ENCODE data around the gene GPR61.

GPR61 gene

DNA sequence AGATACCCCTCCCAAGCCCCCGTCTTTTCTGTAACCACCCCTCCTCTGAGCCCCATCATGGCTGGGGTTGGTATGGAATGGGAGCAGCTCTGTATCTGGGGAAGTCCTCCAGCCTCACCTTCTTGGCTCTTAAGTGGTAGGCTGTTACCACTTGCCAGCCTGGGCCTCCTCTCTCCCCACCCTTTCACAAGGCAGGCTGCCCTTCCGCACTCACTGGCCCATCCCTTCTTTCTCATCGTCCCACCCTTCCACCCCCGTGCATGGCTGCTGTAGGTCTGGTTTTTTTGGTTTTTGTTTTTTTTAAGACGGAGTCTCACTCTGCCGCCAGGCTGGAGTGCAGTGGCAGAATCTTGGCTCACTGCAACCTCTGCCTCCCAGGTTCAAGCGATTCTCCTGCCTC is 40.6 kb upstream of the GPR61 start:
- Histone ChIP-seq H3K9ac (ENCODE audit: low read depth, low read length) (no peak overlapping the region), H3K36me3 (ENCODE audit: insufficient read depth, low read depth, low read length) (0 out of 2 replicates have a peak, but pooled peaks cover 6% of the 10 kb centered on the region), H3K27ac (ENCODE audit: low read length) (no peak overlapping the region), H3K9me3 (ENCODE audit: insufficient read depth, low read depth, low read length) (no peaks in the 10 kb centered on the region), H3K27me3 (ENCODE audit: insufficient read depth, low read length) (no peaks in the 10 kb centered on the region), H3K4me1 (ENCODE audit: insufficient read depth, low read length) (peaks cover 3% of the 10 kb centered on the region), H3K4me3 (ENCODE audit: low read length) (no peak overlapping the region)

DNA sequence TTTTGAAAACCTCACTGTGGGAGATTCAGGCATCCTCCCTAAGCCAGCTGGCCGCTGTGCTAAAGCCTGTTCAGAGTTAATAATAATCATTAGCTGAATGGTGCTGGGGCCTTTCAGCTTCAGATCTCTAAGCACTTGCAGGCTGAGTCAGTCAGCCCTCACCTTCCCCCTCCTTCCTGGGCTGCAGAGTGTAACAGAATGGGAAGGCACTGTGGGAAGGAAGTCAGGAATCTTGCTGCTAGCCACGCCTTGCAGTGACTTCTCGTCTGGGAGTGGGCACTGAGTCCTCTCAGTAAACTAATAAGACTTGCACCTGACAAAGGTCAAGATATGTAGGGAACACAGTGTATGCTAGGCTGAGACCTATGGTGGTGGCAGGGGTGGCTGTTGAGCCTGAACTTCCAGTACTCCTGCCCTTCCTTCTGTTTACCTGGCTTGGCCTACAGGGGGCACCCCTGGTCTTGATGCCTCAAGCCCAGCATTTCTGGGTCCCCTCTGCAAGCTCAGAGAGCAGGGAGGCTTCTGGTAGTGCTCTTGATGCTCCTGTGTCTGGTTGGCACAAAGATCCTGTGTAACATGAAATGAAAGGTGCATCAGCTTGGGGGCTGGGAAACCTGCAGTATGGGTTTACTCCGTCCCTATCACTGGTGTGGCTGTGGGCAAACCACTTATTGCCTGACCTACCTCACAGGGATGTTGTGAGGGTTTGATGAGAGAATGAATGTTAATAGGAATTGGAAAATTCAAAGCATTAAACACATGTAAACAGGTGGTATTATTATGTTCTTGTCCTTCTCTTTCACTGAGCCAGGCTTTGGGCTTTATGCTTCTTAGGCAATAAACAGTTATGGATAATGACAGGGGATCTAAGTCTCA is 39.8 kb upstream of the GPR61 start:
- no peaks in the 10 kb centered on the region for H3K9me3 ChIP-seq (ENCODE audit: insufficient read depth, low read depth, low read length)
- 0 out of 2 replicates have a peak, but pooled peaks cover 6% of the 10 kb centered on the region for H3K36me3 ChIP-seq (ENCODE audit: insufficient read depth, low read depth, low read length)
- H3K4me3 ChIP-seq (ENCODE audit: low read length), result no peak overlapping the region
- H3K27me3 ChIP-seq (ENCODE audit: insufficient read depth, low read length), result no peaks in the 10 kb centered on the region
- no peak overlapping the region for H3K27ac ChIP-seq (ENCODE audit: low read length)
- peaks cover 3% of the 10 kb centered on the region for H3K4me1 ChIP-seq (ENCODE audit: insufficient read depth, low read length)
- no peak overlapping the region for H3K9ac ChIP-seq (ENCODE audit: low read depth, low read length)

DNA sequence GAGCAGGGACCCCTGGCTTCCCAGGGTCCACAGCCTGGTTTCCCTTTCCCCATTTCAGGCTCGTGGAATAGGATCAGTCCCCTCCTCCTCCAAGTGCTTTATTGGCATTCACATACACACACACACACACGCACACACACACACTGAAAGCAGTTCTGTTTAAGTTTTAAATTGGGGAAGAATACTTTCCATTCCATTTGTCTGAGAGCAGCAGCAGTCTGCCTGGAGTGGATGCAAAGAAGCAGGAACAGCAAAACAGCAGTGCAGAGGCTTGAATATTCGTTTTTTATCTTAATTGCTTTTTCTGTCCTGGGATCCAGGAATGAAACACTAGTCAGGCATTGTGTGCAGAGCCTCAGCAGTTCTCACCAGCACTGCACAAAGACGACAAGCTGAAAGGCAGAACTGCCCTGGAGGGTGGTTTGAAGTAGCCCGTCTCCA is 38.7 kb upstream of the GPR61 start:
- H3K4me1 ChIP-seq (ENCODE audit: insufficient read depth, low read length), result peaks cover 3% of the 10 kb centered on the region
- H3K9ac ChIP-seq (ENCODE audit: low read depth, low read length), result no peak overlapping the region
- no peak overlapping the region for H3K27ac ChIP-seq (ENCODE audit: low read length)

GRCh38 chr1:109501644-109502363 is 37.9 kb upstream of the GPR61 start:
- Histone ChIP-seq H3K27ac (ENCODE audit: low read length) (no peak overlapping the region), H3K9me3 (ENCODE audit: insufficient read depth, low read depth, low read length) (no peaks in the 10 kb centered on the region), H3K4me1 (ENCODE audit: insufficient read depth, low read length) (peaks cover 3% of the 10 kb centered on the region), H3K4me3 (ENCODE audit: low read length) (no peak overlapping the region), H3K27me3 (ENCODE audit: insufficient read depth, low read length) (no peaks in the 10 kb centered on the region; the same call in 1 of the 2 replicates), H3K9ac (ENCODE audit: low read depth, low read length) (no peak overlapping the region), H3K36me3 (ENCODE audit: insufficient read depth, low read depth, low read length) (0 out of 2 replicates have a peak, but pooled peaks cover under 1% of the 10 kb centered on the region)

More for the DNA sequence above, 38.7 kb upstream of the GPR61 start:
- H3K4me3 ChIP-seq (ENCODE audit: low read length), result no peak overlapping the region
- H3K27me3 ChIP-seq (ENCODE audit: insufficient read depth, low read length), result no peaks in the 10 kb centered on the region
- H3K9me3 ChIP-seq (ENCODE audit: insufficient read depth, low read depth, low read length), result no peaks in the 10 kb centered on the region
- 0 out of 2 replicates have a peak, but pooled peaks cover 6% of the 10 kb centered on the region for H3K36me3 ChIP-seq (ENCODE audit: insufficient read depth, low read depth, low read length)

- no peak overlapping the region for H3K4me3 ChIP-seq (ENCODE audit: low read length)
- peaks cover 3% of the 10 kb centered on the region for H3K4me1 ChIP-seq (ENCODE audit: insufficient read depth, low read length)
- H3K9ac ChIP-seq (ENCODE audit: low read depth, low read length), result no peak overlapping the region
- no peaks in the 10 kb centered on the region for H3K9me3 ChIP-seq (ENCODE audit: insufficient read depth, low read depth, low read length)
- peaks cover under 1% of the 10 kb centered on the region; the same call in 1 of the 2 replicates for H3K27me3 ChIP-seq (ENCODE audit: insufficient read depth, low read length)
- no peak overlapping the region for H3K27ac ChIP-seq (ENCODE audit: low read length)
- no peaks in the 10 kb centered on the region for H3K36me3 ChIP-seq (ENCODE audit: insufficient read depth, low read depth, low read length)
These were observed 37.3 kb upstream of the GPR61 start for GRCh38 chr1:109502364-109502851.

- H3K27ac ChIP-seq (ENCODE audit: low read length), result no peak overlapping the region
- H3K4me1 ChIP-seq (ENCODE audit: insufficient read depth, low read length), result no peaks in the 10 kb centered on the region; the same call in 1 of the 2 replicates
- H3K27me3 ChIP-seq (ENCODE audit: insufficient read depth, low read length), result peaks cover 16% of the 10 kb centered on the region
These were observed 35.7 kb upstream of the GPR61 start for GRCh38 chr1:109503935-109504334.

GRCh38 chr1:109504974-109505373 is 34.7 kb upstream of the GPR61 start:
- Histone ChIP-seq H3K4me1 (ENCODE audit: insufficient read depth, low read length) (no peaks in the 10 kb centered on the region; the same call in 1 of the 2 replicates), H3K27ac (ENCODE audit: low read length) (no peak overlapping the region), H3K9ac (ENCODE audit: low read depth, low read length) (no peak overlapping the region), H3K36me3 (ENCODE audit: insufficient read depth, low read depth, low read length) (no peaks in the 10 kb centered on the region), H3K27me3 (ENCODE audit: insufficient read depth, low read length) (peaks cover 23% of the 10 kb centered on the region), H3K9me3 (ENCODE audit: insufficient read depth, low read depth, low read length) (no peaks in the 10 kb centered on the region), H3K4me3 (ENCODE audit: low read length) (no peak overlapping the region)

More at GRCh38 chr1:109503935-109504334, 35.7 kb upstream of the GPR61 start:
- Histone ChIP-seq H3K9ac (ENCODE audit: low read depth, low read length) (no peak overlapping the region), H3K4me3 (ENCODE audit: low read length) (no peak overlapping the region), H3K36me3 (ENCODE audit: insufficient read depth, low read depth, low read length) (no peaks in the 10 kb centered on the region), H3K9me3 (ENCODE audit: insufficient read depth, low read depth, low read length) (no peaks in the 10 kb centered on the region)

- Histone ChIP-seq H3K27me3 (ENCODE audit: insufficient read depth, low read length) (peaks cover 44% of the 10 kb centered on the region), H3K4me1 (ENCODE audit: insufficient read depth, low read length) (0 out of 2 replicates have a peak, but pooled peaks cover 2% of the 10 kb centered on the region), H3K27ac (ENCODE audit: low read length) (no peak overlapping the region)
These were observed 31.4 kb upstream of the GPR61 start for GRCh38 chr1:109508001-109508872.

GRCh38 chr1:109508873-109509175 is 30.8 kb upstream of the GPR61 start:
- Histone ChIP-seq H3K9me3 (ENCODE audit: insufficient read depth, low read depth, low read length) (no peaks in the 10 kb centered on the region), H3K27ac (ENCODE audit: low read length) (no peak overlapping the region), H3K9ac (ENCODE audit: low read depth, low read length) (no peak overlapping the region), H3K4me3 (ENCODE audit: low read length) (peak overlapping the region; percentile 89), H3K36me3 (ENCODE audit: insufficient read depth, low read depth, low read length) (no peaks in the 10 kb centered on the region), H3K4me1 (ENCODE audit: insufficient read depth, low read length) (0 out of 2 replicates have a peak, but pooled peaks cover 2% of the 10 kb centered on the region), H3K27me3 (ENCODE audit: insufficient read depth, low read length) (peaks cover 44% of the 10 kb centered on the region)

More at GRCh38 chr1:109508001-109508872, 31.4 kb upstream of the GPR61 start:
- Histone ChIP-seq H3K9ac (ENCODE audit: low read depth, low read length) (no peak overlapping the region), H3K36me3 (ENCODE audit: insufficient read depth, low read depth, low read length) (no peaks in the 10 kb centered on the region), H3K4me3 (ENCODE audit: low read length) (no peak overlapping the region), H3K9me3 (ENCODE audit: insufficient read depth, low read depth, low read length) (no peaks in the 10 kb centered on the region)

- H3K27ac ChIP-seq (ENCODE audit: low read length), result no peak within 1 kb of the TSS
- H3K9me3 ChIP-seq (ENCODE audit: insufficient read depth, low read depth, low read length), result no peaks in the 10 kb centered on the region
- H3K9ac ChIP-seq (ENCODE audit: low read depth, low read length), result peak within 1 kb of the TSS; percentile 83; the same call in 1 of the 2 replicates
- peaks cover 44% of the 10 kb centered on the region for H3K27me3 ChIP-seq (ENCODE audit: insufficient read depth, low read length)
- peak within 1 kb of the TSS; percentile 89 for H3K4me3 ChIP-seq (ENCODE audit: low read length)
- H3K36me3 ChIP-seq (ENCODE audit: insufficient read depth, low read depth, low read length), result no peaks in the 10 kb centered on the region
- H3K4me1 ChIP-seq (ENCODE audit: insufficient read depth, low read length), result 0 out of 2 replicates have a peak, but pooled peaks cover 2% of the 10 kb centered on the region
These were observed 30.2 kb upstream of the GPR61 start, which contains the start of gene AMIGO1 for GRCh38 chr1:109509176-109510134. Gene AMIGO1 (minus strand): TSS chr1:109509727. CDS start chr1:109508912, 815 bp downstream.

All from iPS-20b (cell line).